Astrocyte of the spinal cord (primary cell): ENCODE measurements around the gene SECISBP2L.

Experiments used
- DNase-seq: peaks from one replicate; pipeline ENCODE4 v3.0.0; 2011; ENCODE audit warnings: low read depth, low spot score
- H3K4me3 ChIP-seq: 2 replicates; pipeline ENCODE4 v1.5.1; 2011; ENCODE audit warnings: low read depth, mild to moderate bottlenecking, low read length, moderate library complexity
- CTCF ChIP-seq: IDR thresholded peaks from 2 replicates; pipeline ENCODE4 v1.5.1; 2012; ENCODE audit warnings: low read depth, mild to moderate bottlenecking, low read length, inconsistent platforms
- in situ Hi-C: cut with HindIII; loops from 2 replicates; pipeline ENCODE4 v1.10.0; 2017; ENCODE audit warnings: low sequenced_read_pairs

SECISBP2L gene

DNA sequence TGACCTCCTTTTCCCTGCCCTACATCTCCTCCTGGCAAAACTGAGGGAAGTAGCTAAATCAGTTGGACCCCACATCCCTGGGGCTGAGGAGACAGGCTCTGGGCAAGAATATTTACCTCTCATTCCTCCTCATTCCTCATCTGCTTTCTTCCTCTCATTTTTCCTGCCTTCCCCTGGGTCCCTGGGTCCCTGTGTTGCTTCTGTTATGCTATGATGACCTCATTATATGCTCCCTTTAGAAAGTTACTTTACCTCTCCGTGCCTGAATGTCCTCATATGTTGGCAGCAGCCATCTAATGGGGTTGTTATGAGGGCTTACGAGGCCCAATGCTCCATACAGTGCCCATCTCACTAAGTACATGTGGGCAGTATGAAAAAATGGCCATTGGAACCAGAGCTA is 81.3 kb downstream of the SECISBP2L start:
- TF ChIP-seq CTCF: no peak
- DNase-seq: no peak
- no peak overlapping the region for H3K4me3 ChIP-seq
- in situ Hi-C loops: no loop called here

- peak; percentile 87 for DNase-seq
- in situ Hi-C loops: no loop called here
- peak within 1 kb of the TSS; percentile 62 for H3K4me3 ChIP-seq
- peak; percentile 42 for TF ChIP-seq CTCF
Measured at GRCh38 chr15:48963524-48964113, 82.6 kb downstream of the SECISBP2L start, which contains the start of gene SHC4. SHC4 (minus strand) TSS chr15:48963919; CDS start chr15:48963015, 904 bp downstream.

GRCh38 chr15:48962662-48963523 is 83.4 kb downstream of the SECISBP2L start:
- TF ChIP-seq CTCF: no peak
- peak overlapping the region; percentile 62 for H3K4me3 ChIP-seq
- in situ Hi-C loops: no loop called here
- DNase-seq: peak; percentile 41

- no peak for DNase-seq
- in situ Hi-C loops: no loop called here
- H3K4me3 ChIP-seq: no peak overlapping the region
- no peak for TF ChIP-seq CTCF
Measured at GRCh38 chr15:48955967-48956366, 90.3 kb downstream of the SECISBP2L start.

DNA sequence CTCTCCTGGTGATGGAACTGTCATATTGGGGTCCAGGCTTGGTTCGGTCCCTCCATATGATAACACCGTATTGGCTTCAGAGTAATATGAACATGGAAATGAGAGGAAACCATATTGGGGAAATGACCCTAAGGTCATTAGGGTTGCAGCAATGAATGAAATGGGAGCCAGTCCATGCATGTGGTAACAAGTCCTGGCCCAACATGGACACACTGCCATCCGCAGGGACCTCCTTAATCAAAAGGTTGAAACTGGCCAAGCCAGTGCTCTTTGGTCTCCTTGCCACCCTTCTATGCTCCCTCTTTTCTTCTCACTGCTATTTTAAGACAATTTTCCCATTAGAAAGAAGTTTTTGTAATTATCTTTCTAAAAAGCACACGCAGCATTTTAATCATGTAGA is 90.9 kb downstream of the SECISBP2L start:
- H3K4me3 ChIP-seq: no peak overlapping the region
- no peak for DNase-seq
- no peak for TF ChIP-seq CTCF
- in situ Hi-C loops: no loop called here

DNA sequence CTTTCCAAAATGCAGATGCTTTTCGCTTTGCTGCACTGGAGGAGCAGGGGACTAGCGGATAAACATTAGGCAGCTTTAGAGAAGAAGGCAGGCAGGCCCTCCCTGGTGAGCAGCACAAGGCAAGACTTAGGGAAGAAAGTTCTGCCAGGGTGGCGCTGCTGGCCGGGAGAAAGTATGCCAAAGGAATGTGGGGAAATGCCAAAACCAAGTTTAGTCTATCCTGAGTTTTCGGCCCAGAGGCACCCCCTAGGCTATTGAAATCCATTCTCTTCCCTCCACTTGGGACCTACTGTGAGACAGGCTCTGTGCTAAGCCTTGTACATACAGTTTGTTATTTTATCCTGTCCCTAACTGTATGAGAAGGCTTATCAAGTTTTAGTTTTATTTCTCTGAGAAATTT is 91.7 kb downstream of the SECISBP2L start:
- no peak for DNase-seq
- in situ Hi-C loops: no loop called here
- no peak for TF ChIP-seq CTCF
- H3K4me3 ChIP-seq: no peak overlapping the region
